Hypothalamus (tissue), 51 donors: ENCODE data around the gene DUSP8.

Experiments
- DNase-seq, 51 donors: peaks; one replicate each; lab custom pipeline; 2025; lab: John Stamatoyannopoulos, UW

The DUSP8 gene

DNA sequence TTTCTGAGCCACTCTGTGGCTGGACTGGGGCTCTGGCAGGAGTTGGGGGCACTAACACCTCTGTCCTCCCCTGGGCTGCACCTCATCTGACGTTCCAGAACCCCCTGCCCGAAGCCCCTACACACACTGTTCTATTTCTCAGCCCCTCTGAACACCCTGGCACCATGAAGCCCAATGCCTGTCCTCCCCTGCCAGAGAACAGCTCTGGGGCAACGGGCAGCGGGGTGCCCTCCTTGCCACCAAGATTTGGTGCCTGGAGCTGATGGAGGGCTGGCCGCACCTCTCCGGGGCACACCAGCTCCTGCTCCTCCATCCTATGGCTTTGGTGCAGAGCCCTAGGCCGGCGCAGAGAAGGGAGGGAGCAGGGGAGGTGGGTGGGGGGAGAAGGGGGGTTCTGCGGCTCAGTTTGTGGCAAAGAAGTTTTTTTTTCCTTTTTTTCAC is 16.3 kb downstream of the DUSP8 start:
- no peak for DNase-seq

DNA sequence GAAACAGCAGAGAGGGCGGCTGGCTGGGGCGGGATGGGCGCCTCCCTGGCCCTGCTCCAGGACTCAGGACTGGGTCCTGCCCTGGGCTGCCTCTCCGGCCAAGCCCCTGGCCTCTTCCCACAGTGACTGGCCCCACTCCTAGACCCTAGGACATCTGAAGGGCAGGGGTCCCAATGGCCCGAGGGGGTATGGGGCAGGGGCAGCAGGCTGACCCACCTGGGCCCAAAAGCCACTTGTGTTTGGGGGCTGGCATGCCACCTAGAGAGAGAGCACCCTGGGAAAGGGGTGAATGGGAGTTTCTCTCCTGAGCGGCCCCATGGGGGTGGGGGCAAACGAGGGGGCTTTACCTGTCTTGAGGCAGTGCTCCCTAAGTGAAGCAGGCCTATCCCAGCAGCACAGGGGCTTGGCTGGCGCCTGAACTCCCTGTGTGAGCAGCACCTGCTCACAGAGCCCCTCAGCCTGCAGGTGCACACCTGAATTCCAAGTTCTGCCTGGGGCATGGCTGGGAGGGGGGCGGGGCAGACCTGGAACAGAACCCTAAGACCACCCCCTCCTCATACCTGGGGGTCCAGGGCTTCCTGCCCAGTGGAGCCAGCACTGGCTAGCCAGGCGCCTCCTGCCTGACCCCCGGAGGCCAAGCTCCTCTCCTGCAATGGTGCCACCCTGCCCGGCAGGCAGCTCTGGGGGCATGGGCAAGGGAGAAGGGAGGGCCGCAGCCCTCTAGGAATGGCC is 16.9 kb downstream of the DUSP8 start:
- DNase-seq: no peak

DNA sequence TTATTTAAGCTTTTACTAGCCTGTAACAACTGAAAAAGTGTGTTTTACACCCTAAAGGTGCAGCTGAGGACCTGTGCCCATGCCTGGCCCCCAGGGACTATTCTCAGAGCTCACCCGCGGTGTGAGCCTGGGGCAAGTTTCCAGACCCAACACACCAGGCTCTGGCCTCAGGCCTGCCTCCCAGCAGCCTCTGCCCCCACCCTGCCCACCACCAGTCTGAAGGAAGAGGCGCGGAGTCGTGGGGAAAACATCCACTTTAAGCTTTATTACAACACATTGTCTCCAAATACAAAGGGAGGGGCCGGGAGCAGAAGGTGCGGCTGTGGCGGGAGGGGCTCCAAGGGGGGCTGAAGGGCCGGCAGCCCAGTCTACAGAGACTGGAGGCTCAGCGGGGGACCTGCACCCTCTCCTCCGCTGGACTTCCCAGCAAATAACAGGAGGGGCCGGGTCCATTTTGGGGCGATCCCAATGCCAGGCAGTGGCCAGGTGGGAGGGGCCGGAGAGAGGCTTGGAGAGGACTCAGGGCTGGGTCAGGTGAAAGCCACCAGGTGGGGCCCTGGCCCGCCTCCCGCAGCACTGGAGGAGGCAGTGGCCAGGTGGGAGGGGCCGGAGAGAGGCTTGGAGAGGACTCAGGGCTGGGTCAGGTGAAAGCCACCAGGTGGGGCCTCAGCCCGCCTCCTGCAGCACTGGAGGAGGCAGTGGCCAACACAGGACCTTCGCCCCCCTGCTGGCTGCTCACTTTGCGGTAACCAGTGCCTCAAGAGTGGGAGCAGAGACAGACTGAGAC is 18.1 kb downstream of the DUSP8 start:
- no peak for DNase-seq

DNA sequence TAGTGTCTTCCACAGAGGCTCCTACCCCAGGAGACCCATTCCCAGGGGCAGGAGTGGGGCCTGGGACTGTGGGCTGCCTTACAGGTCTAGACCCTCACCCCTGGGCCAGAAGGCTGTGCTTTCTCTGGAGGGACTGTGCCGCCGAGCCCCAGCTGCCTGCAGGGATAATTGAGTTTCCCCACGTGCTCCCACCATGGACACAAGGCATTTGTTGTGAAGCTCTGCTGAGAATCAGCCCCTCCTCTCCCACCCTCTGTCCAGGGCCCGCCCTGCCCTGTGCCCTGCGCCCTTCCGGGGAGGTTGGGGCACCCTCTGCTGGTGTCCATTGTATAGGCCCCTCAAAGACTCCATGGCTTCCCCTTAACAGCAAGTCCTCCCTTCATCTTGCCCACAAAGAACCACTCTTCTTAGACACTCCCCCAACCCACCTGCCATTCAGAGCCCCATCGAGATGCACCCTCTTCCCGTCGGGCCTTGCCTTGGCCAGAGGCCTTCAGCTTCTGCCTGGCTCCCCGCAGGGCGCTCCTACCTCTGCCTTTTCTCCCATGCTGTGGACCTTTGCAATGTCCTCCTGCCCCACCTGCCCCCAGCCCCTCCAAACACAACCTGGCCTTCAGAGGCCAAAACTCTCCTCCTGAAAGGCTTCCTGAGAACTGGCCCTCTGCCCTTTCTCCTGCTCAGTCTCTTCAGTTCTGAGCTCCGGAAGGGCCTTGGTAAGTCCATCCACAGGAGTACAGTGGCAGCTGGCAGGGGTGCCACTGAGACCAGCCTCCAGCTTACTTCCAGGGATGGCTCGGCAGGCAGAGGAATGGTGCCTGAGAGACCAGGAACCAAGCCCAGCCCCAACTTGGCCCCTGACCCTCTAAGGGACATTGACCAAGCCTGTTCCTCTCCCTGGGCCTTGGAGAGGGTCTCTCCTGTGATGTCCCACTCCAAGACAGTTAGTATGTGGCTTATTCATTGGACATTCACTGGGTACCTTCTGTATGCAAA is 22.4 kb downstream of the DUSP8 start:
- peak in 27 of 51 donors; percentile 25 to 75 (median 51) for DNase-seq

DNA sequence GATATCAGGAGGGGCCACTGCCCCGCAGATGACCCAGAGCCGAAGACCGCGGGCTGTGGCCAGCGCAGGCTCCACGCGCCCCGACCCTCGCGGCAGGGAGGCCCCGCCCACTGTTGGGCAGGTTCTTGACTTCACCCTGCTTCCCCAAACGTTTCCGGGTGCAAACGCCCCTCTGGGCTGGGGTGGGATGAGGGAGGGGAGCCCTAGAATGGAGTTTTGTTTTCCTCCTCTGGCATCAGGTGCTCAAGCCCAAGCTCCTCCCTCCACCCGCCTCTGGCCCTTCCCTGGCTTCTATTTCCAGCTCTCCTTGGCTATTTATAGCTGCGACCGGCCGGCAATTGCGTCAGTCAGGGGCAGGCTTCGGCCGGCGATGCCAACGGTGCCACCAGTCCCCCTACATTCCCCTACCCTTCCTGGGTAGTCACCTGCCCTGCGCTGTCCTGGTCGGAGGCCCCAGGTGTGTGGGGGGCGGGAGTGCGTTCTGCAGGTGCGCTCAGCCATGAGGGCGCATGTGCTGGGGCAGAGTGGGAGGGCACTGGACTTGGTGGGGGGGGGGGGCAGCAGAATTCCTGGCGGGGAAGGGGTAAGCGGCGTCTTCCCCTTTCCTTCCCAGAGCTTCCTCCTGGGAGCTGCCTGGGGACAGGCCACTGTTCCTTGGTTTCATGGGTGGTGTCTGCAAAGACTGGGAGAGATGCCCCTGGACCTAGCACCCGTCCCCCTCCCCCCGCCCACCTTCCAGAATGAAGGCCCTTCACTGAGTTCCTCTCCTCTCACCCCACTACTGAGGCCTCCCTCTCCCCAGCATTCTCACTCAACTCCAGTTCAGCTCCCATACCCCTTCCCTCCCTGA is 23.6 kb downstream of the DUSP8 start:
- peak in 28 of 51 donors; percentile 16 to 80 (median 56) for DNase-seq

DNA sequence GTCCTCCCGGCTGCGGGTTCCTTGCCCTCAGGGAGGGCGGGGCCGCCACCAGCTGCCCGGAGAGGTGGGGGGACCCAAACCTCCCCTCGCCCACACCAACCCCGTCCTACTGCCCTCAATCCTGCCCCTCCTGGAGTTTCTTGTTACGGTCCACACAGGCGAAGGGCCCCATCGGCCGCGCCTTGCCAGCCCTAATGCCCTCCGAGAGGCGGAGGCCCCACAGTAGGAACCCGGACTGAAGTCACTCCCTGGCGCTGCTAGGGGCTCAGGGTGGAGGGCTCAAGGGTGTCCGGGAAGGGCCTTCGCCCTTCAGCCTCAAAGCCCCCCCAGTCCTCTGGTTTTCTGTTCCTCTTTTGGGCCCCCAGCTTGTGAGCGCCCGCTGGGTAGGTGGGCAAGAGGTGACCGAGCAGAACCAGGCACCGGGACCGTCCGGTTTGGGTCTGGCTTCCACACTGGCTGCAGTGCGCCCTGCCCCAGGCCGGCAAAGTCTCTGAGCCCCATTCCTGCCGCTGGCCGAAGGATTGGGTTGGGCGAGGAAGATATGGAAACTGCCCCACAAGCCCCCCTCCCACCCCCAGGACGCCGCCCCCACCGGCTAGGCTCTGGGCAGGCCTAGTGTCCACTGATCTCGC is 24.5 kb downstream of the DUSP8 start:
- DNase-seq: no peak

DNA sequence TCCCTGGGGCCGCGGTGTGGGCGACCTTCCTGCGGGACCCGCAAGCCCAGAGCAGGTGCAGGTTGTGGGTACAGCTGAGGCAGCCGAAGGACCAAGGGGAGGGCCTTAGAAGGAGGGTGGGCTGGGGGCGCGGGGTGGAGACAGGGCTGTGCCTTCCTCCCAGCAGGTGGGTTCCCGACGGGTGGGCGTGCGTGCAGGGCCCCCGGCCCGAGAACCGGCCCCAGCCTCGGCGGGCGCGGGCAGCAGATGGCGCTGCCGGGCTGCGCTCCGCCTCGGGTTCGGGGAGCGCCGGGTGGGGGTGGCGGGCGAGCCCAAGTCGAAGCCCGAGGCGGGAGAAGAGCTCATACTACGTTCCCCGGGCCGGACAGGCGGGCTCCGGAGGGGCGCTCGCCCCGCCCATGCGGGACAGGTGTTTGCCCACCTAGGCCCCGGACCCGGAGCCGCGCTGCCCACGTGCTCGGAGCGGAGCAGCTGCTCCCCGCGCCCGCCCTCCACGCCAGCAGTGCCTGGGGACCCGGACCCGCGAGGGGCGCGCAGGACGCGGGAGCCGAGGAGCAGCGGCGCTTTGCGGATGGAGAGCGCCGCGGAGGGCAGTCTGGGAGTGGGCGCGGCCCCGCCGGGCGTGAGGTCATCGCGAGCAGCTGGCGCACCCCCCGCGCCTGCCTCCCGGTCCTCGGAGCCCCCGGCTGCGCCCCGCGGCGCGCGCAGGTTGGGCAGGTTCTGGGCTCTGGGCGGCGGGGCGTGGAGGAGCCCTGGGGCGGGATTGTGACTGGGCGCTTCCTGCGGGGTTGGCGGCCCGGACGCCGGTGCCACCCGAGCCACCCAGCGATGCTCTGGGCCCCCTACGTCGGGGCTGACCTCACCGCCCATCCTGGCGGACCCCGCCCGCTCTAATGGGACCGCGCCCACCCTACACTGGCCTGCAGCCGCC is 25.3 kb downstream of the DUSP8 start:
- peak in 16 of 51 donors; percentile 24 to 70 (median 40) for DNase-seq

DNA sequence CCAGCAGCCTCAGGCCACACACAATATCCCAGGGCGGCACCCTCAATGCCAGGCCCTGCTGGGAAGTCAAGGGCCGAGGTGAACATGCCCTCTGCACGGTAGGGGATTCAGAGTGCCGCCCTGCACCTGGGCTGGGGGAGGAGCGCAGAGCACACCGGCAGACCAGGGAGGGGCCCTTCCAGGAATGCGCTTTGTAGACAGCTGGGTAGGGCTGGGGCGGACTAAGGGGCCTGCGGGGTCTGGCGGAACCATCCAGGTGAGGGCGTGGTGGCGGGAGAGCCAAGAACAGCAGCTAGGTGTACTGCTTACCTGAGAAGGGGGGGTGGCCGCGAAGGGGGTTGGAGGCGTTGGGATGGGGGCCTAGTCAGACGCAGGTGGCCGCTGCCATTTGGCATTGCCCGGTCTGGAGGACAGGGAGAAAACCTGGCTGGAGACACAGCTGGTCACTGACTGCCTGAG is 26.0 kb downstream of the DUSP8 start:
- no peak for DNase-seq

DNA sequence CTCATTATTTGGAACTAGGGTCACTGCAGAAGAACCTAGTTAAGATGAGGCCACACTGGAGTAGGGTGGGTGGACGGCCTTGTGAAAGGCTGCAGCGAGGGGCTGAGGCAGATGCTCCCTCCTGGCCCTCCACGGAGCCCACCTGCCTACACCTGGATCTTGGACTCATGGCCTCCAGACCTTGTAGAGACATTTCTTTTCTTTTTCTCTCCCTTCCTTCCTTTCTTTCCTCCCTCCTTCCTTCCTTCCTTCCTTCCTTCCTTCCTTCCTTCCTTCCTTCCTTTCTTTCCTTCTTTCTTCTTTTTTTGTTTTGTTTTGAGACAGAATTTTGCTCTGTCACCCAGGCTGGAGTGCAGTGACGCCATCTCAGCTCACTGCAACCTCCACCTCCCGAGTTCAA is 26.6 kb downstream of the DUSP8 start:
- DNase-seq: no peak

DNA sequence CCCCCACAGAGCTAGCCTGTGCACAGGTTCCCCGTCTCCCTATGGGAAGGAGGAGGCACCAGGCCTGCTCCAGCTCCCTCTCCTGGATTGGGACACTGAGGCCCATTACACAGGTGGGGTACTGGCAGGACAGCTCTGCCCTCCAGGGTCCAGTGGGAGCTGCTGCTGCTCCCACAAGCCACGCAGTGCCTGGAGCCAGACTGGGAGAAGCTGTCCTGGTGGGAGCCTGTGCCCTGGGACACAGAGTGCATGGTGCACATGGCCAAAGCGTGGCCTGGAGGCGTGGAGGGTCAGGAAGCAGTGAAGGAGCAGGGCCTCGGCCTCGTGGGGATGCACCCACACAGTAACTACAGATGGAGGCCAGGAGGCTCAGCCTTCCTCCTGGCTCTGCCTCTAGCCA is 27.5 kb downstream of the DUSP8 start:
- DNase-seq: no peak

DNA sequence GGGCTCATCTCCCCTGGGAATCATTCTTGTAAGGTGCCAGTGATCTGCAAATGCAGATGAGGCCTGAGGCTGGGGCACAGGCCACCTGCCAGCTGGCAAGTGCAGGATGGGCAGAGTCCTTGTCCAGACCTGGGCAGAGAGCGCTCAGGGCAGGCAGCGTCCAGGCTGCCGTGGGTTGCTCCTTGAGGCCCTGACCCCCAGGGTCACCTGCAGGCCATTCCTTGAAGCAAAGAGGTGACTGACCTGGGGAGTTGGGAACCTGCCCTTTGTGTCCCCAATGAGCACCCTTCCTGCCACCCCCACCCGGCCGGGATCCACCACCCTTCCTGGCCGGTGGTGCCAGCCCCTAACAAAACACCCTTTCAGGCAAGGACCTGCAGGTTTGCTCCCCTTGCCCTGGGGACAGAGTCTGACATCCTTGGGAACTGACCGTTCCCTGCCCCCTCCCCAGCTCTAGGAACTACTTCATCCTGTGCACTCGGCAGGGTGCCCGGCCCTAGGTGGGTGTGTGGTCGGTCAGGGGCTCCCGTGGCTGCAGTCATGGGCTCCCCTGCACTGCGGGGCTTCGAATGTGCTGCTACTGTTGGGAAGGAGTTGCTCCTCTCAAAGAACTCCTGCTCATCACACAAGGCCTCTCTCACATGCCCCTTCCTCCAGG is 28.3 kb downstream of the DUSP8 start:
- no peak for DNase-seq

DNA sequence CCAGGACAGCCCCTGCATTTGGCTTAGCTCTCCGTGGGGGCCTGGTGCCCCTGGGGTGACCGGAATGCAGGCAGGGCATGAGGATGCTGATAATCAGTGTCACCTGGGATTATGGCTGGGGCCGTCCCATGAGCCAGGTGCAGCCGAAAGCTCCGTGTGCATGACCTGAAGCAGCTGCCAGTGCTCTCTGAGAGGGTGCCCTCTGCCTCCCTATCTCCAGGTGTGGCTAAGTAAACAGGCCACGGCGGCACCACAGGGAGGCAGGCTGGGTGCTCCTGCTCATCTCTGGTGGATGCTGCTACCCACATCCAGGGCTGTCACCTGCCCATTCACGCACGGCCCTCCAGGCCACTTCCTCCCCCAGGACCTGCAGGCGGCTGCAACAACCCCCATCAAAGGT is 29.8 kb downstream of the DUSP8 start:
- no peak for DNase-seq

DNA sequence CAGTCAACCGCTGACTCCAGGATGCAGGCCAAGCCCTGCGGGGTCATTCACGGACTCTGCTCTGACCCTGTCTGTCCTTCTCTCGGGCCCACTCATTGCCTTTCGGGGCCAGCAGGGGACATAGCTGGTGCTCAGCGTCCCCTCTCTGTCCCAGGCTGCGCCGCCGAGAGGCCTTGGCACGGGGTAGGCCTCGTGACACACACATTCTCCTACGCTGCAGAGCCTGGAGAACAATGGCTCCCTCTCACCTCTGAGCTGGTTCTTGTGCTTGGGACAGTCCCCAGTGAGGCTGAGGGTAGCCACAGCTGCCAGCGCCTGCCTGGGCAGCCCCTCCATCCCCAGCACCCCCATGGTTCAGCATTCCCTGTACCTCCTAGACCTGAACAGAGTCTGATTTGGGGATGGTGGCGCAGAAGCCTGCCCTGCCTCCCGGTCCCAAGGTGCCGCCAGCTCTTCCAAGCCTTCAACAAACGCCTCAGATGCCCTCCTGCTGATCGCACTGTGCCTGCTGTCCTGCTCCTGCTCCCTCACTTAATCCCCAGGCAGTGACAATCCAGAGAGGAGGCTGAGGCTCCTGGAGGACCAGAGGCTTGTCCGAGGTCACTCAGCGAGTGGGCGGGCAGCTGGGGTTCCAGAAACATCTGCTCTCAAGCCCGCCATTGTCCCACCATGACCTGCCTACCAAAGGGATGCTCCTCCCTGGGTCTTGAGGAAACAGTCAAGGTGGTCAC is 30.4 kb downstream of the DUSP8 start:
- peak in 40 of 51 donors; percentile 12 to 85 (median 66) for DNase-seq

DNA sequence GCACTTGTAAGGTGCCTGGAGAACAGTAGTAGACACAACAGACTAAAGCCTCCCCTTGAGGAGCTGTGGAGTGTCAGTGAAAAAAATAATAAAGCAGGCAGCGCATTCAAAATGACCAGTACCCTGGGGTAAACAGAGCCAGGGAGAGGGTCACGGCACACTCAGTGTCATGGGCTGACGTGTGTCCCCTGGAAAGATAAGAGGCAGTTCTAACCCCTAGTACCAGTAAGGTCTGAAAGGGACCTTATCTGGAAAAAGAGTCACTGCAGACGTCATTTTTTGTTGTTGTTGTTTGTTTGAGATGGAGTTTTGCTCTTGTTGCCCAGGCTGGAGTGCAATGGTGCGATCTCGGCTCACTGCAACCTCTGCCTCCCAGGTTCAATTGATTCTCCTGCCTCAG is 32.0 kb downstream of the DUSP8 start:
- DNase-seq: no peak

DNA sequence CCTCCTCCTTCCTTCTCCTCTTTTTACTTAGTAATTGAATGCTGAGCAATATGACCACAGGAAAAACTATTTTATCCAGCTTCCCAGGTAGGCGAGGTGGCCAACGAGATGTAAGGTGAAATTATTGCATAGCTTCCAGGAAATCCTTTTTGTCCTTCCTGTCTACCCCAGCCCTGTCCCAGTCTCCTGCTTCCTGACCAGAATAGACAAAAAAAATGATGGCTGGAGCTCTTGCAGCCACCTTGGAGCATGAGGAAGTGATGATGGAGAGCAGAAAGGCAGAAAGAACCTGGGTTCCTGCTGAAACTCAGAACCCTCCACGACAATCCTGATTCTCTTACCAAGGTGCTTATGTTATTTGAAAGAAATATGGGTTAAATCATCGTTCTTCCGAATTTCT is 33.9 kb downstream of the DUSP8 start:
- DNase-seq: no peak

DNA sequence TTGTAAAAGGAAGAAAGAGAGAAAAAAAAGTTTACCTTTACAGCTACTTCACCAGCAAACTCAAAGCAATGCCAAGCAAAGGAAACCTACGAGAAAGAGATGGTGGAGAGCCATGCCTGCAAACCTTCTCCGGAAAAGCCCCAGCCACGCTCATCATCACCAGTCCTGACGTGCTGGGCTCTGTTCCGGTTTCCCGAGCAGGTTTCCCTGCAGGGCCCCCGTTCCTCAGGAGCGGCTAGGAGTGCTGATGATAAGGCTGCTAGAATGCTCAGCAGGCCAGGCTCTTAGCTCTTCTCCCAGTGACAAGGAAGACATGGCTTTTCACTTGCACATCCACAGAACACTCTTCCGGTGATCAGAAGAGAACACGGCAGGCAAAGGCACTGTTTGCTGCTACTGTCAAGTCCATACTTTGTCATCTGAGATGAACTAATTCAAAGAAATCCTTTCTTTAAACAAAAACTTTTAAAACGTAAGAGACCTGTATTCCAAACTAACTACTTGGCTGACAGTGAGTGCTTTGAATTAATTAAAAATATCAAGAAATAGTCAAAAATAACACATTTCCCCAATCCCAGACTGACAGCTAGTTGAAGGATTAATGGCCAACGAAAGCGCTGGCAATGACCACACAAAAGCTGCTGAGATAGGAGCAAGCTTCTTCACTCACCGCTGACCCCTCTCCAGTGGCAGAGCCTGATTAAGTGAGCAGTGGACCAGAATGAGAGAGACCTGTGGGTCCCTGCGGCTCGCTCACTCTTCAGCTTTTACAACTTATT is 35.8 kb downstream of the DUSP8 start:
- no peak for DNase-seq
